Measurements from ENCODE around the gene DZIP1L.

The DZIP1L gene

DNA sequence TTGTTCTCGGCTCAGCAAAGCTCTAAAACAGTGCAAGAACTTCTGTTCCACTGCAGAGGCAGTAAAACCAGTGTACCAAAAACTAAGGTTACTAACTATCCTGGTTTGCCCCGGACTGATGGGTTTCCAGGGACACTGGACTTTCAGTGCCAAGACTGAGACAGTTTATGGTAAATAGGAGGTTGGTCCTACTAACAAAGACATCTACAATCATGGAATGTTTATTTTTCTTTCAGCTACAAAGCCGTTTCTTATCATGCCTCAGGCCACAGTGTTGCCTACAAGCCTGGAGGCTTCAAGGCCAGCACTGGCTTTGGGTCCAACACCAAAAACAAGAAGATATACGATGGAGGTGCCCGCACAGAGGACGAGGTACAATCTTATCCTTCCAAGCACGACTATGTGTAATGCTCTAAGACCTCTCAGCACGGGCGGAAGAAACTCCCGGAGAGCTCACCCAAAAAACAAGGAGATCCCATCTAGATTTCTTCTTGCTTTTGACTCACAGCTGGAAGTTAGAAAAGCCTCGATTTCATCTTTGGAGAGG is 84.6 kb downstream of the DZIP1L start:
- DNase-seq = no peak

DNA sequence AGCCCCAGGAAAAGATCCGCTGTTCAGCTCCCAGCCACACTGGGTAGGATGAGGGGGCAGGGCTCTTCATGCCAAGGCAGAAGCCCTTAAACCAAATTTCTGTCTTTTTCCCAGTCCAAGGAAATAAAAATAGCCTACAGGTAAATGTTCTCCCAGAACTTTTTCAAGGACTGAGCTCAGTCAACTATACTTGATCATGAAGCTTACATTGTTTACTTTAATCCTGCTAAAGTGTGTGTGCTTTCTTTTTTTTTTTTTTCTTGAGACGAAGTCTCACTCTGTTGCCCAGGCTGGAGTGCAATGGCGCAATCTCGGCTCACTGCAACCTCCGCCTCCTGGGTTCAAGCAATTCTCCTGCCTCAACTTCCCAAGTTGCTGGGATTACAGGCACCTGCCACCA is 87.6 kb downstream of the DZIP1L start:
- no peak for DNase-seq

DNA sequence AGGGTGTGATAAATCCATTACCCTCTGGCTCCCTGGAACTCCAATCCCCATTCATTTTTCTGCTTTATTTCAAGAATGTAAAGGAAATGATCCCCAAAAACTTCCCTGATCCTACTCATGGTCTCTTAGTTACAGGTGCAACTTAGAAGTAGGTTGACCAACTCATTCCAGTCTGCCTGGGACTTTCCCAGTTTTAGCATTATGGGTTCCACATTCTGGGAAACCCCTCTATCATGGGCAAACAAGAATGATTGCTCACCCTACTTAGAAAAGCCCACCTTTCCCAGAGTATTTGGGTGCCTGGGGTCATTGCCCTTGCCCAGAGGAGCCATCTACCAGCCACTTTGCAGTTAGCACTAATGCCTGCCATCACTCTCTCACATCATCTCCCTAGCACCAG is 89.9 kb downstream of the DZIP1L start:
- no peak for DNase-seq

DNA sequence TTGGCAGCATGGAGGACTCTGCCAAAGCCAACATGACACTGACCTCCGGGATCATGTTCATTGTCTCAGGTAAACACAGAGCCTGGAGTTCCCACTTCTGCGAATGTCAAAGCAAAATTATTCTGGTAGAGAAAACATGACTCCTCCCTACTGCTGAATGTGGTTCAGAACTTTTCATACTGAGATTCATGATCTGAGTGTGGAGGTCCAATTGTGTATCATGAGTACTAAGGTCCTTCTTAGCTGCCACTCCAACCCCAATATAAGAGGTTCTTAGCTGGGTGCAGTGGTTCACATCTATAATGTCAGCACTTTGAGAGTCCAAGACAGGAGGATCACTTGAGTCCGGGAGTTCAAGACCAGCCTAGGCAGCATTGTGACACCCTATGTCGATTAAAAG is 91.7 kb downstream of the DZIP1L start:
- no peak for DNase-seq

DNA sequence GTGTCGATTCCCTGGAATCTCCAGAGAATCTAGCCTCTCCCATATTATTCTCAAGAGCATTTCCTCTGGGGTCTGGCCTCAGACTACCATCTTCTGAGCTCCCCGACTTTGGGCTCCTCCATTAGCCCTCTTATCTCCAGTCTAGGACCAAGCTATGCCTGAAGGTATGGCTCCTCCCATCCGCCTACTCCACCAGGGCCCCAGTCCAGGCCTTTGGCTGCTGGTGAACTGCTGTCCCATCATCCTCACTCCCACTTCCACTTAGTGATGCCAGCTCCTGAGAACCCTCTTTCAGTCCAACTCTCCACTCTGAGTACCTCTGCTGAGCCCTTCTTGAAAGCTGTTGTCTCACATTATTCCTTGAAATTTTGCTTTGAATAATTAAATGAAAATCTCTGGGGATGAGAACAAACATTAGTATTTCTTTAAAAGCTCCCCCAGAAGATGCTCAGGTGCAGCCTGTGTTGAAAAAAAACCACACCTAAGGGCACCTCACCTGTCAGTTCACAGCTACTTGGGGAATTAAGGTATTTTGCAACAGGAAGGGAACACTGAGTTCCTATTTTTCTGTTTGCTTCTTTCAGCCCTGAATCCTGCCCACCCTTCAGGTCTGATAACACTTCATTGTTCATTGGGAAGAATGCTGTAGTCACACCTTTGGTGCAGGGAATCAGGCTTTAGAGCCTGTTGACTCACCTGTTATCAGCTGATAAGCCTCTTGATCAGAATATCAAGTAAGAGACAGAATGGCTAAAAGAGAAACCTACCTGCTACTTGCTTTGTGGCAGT is 95.9 kb downstream of the DZIP1L start:
- no peak for DNase-seq

DNA sequence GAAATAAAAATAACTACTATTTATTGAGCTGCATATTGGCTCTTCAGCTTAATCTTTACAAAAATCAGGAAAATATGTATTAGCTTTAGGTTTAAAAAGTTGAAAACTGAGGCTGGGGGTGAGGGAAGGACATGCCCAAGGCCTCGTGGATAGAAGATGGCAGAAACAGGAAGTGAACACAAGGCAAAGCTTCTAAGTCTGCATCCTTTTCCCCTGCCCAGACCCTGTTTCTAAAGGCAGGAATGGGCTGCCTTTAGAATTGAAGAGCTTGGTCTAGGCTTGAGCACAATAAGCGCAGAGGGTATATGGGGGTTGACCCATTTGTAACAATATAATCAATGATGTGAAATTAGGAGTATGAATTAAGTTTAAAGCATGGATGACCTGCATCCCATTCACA is 99.3 kb downstream of the DZIP1L start:
- no peak for DNase-seq

DNA sequence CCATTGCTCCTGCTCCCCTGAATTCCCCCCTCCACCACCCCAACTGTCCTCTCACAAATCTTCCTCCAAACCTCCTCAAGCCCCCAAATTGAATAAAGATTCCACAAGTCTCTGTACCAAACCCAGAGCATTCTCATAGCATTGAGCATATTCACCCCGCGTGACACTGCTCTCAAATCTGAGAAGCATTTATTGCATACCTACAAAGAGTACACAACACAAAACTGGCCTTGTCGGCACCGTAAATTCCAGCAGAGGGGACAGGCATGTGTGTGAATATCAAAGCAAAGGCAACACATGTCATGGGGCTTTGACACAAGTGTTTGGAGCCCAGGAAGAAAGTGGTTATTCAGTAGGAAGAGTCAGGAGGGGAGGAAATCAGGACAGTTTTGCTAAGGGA is 102.9 kb downstream of the DZIP1L start:
- DNase-seq = no peak

Measured in retina (tissue), 1 donor.